ENCODE data around the gene SLC39A7. TPM values are rescaled to one million over a fixed set of nuclear protein-coding genes. Genes with fewer than 3 reads are reported as not detected.

Gene SLC39A7
- 132 and 144 TPM in 2 replicates for total RNA-seq

GRCh38 chr6:33200219-33201146 lies at the start of gene SLC39A7, which contains the start of gene RXRB:
SLC39A7 (plus strand) TSS chr6:33200867; CDS start chr6:33201246, 379 bp downstream.
RXRB (minus strand) TSS chr6:33200665; CDS start chr6:33200476, 189 bp downstream.

GRCh38 chr6:33192105-33192646 lies 8.5 kb upstream of the SLC39A7 start, which contains the start of gene COL11A2:
COL11A2 (minus strand) TSS chr6:33192467; CDS start chr6:33192240, 227 bp downstream.

GRCh38 chr6:33204415-33205190 lies 3.9 kb downstream of the SLC39A7 start, which contains the start of gene HSD17B8:
HSD17B8 (plus strand) TSS chr6:33204655; CDS start chr6:33204669, 14 bp downstream.

GRCh38 chr6:33208091-33208967 lies 7.7 kb downstream of the SLC39A7 start, which contains the start of gene RING1:
RING1 (plus strand) TSS chr6:33208500; CDS start chr6:33208823, 323 bp downstream.

Small RNA genes lying within 50 kb of the gene (small RNA-seq; reads per million reads assigned to genes)
- gene MIR219A1 (not detected), gene RNY4P10 (0.22 reads per million)

Other genes with a start within 250 kb of the SLC39A7 start
- gene HLA-DMA, start 247.8 kb upstream of the SLC39A7 start, total RNA-seq, result 5.7 TPM in 2 replicates
- 162 and 165 TPM in 2 replicates for gene BRD2, start 232.3 kb upstream of the SLC39A7 start, total RNA-seq
- 0.49 and 0.65 TPM in 2 replicates for gene HLA-DOA, start 191.3 kb upstream of the SLC39A7 start, total RNA-seq
- 6.7 and 12.2 TPM in 2 replicates for gene HLA-DPA1, start 127.2 kb upstream of the SLC39A7 start, total RNA-seq
- gene HLA-DPB1, start 124.9 kb upstream of the SLC39A7 start, total RNA-seq, result 10.9 and 18.3 TPM in 2 replicates
- 0.61 and 0.65 TPM in 2 replicates for gene COL11A2, start 8.4 kb upstream of the SLC39A7 start, total RNA-seq
- gene RXRB, start 202 bp upstream of the SLC39A7 start, total RNA-seq, result 28.4 and 30.5 TPM in 2 replicates
- 5.0 and 5.2 TPM in 2 replicates for gene HSD17B8, start 3.8 kb downstream of the SLC39A7 start, total RNA-seq
- 23.4 and 24.3 TPM in 2 replicates for gene RING1, start 7.6 kb downstream of the SLC39A7 start, total RNA-seq
- gene VPS52, start 71.0 kb downstream of the SLC39A7 start, total RNA-seq, result 43.7 and 47.2 TPM in 2 replicates
- 1,654 and 1,656 TPM in 2 replicates for gene RPS18, start 71.2 kb downstream of the SLC39A7 start, total RNA-seq
- gene B3GALT4, start 76.3 kb downstream of the SLC39A7 start, total RNA-seq, result 10.6 and 12.8 TPM in 2 replicates
- 61.9 and 68.6 TPM in 2 replicates for gene WDR46, start 88.4 kb downstream of the SLC39A7 start, total RNA-seq
- 11.5 and 11.7 TPM in 2 replicates for gene PFDN6, start 88.7 kb downstream of the SLC39A7 start, total RNA-seq
- 20.6 and 26.8 TPM in 2 replicates for gene RGL2, start 98.1 kb downstream of the SLC39A7 start, total RNA-seq
- 132 and 146 TPM in 2 replicates for gene TAPBP, start 113.2 kb downstream of the SLC39A7 start, total RNA-seq
- 22.7 and 25.7 TPM in 2 replicates for gene ZBTB22, start 116.9 kb downstream of the SLC39A7 start, total RNA-seq
- 42.5 and 50.6 TPM in 2 replicates for gene DAXX, start 122.1 kb downstream of the SLC39A7 start, total RNA-seq
- gene KIFC1, start 191.0 kb downstream of the SLC39A7 start, total RNA-seq, result 2.9 TPM in 2 replicates
- 30.7 and 31.0 TPM in 2 replicates for gene PHF1, start 210.1 kb downstream of the SLC39A7 start, total RNA-seq
- 84.7 and 114 TPM in 2 replicates for gene CUTA, start 217.2 kb downstream of the SLC39A7 start, total RNA-seq
- gene SYNGAP1, start 219.2 kb downstream of the SLC39A7 start, total RNA-seq, result 6.1 and 8.8 TPM in 2 replicates